ENCODE measurements around the gene RAPGEF4. TPM values are rescaled to one million over a fixed set of nuclear protein-coding genes. Genes with fewer than 3 reads are reported as not detected.

The RAPGEF4 gene
- total and polyA plus RNA-seq, 2 of the 13 experiments (the other 11 are each of a cell fraction or from before 2014, with no cell fraction given) = 0.78 to 0.91 TPM

- TF ChIP-seq SOX13 (IDR thresholded peaks at IDR 0.05) (no peak), SOX13 (CRISPR knock-in tag; conservative IDR thresholded peaks at IDR 0.05 in 1 of 2, IDR thresholded peaks at IDR 0.05 in 1 of 2) (peak in 1 of 2 experiments; percentile 68; a peak in 2 of 4 replicates), NCOA2 (CRISPR knock-in tag; IDR thresholded peaks at IDR 0.05) (peak; percentile 76), ZNF549 (CRISPR knock-in tag; IDR thresholded peaks at IDR 0.05) (no peak), PTBP1 (IDR thresholded peaks at IDR 0.05; ENCODE audit: low read depth, low read length, poor library complexity, severe bottlenecking) (no peak), ZNF703 (CRISPR knock-in tag; IDR thresholded peaks at IDR 0.05; ENCODE audit: borderline replicate concordance) (no peak), RARA (CRISPR knock-in tag; IDR thresholded peaks at IDR 0.05) (peak; percentile 86), FOSL2 (CRISPR knock-in tag; IDR thresholded peaks at IDR 0.05) (peak; percentile 42), ZSCAN25 (CRISPR knock-in tag; IDR thresholded peaks at IDR 0.05) (no peak), DNMT3B (CRISPR knock-in tag; conservative IDR thresholded peaks at IDR 0.05) (no peak), ZNF530 (CRISPR knock-in tag; IDR thresholded peaks at IDR 0.05; ENCODE audit: low read depth) (no peak), SP2 (CRISPR knock-in tag; IDR thresholded peaks at IDR 0.05) (no peak), ZNF484 (CRISPR knock-in tag; IDR thresholded peaks at IDR 0.05; ENCODE audit: borderline replicate concordance, low read depth) (no peak), FOXP4 (CRISPR knock-in tag; IDR thresholded peaks at IDR 0.05) (peak; percentile 43), ZFP90 (CRISPR knock-in tag; IDR thresholded peaks at IDR 0.05; ENCODE audit: borderline replicate concordance) (no peak), CEBPG (CRISPR knock-in tag; IDR thresholded peaks at IDR 0.05) (0 out of 2 replicates have a peak, but pooled peaks have one; percentile 3), MTF2 (CRISPR knock-in tag; IDR thresholded peaks at IDR 0.05; ENCODE audit: borderline replicate concordance) (no peak), ZNF556 (CRISPR knock-in tag; IDR thresholded peaks at IDR 0.05; ENCODE audit: borderline replicate concordance) (0 out of 2 replicates have a peak, but pooled peaks have one; percentile 24)
- TF ChIP-seq, protein P1, sequence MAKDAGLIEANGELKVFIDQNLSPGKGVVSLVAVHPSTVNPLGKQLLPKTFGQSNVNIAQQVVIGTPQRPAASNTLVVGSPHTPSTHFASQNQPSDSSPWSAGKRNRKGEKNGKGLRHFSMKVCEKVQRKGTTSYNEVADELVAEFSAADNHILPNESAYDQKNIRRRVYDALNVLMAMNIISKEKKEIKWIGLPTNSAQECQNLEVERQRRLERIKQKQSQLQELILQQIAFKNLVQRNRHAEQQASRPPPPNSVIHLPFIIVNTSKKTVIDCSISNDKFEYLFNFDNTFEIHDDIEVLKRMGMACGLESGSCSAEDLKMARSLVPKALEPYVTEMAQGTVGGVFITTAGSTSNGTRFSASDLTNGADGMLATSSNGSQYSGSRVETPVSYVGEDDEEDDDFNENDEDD (CRISPR knock-in tag; IDR thresholded peaks at IDR 0.05; ENCODE audit: borderline replicate concordance) = no peak
- TF ChIP-seq, protein P2, sequence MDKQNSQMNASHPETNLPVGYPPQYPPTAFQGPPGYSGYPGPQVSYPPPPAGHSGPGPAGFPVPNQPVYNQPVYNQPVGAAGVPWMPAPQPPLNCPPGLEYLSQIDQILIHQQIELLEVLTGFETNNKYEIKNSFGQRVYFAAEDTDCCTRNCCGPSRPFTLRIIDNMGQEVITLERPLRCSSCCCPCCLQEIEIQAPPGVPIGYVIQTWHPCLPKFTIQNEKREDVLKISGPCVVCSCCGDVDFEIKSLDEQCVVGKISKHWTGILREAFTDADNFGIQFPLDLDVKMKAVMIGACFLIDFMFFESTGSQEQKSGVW (CRISPR knock-in tag; IDR thresholded peaks at IDR 0.05; ENCODE audit: borderline replicate concordance) = no peak
Measured at GRCh38 chr2:173002751-173003541, 267.3 kb downstream of the RAPGEF4 start (continued).

All from HepG2 (cell line).